ENCODE measurements around the gene RFTN2. TPM values are rescaled to one million over a fixed set of nuclear protein-coding genes. Genes with fewer than 3 reads are reported as not detected.
"Not testable (repeated sequence)": the region's sequence is repeated elsewhere in the genome, so short reads cannot be mapped to it uniquely, and the experiment has no call there.

RFTN2 gene, protein sequence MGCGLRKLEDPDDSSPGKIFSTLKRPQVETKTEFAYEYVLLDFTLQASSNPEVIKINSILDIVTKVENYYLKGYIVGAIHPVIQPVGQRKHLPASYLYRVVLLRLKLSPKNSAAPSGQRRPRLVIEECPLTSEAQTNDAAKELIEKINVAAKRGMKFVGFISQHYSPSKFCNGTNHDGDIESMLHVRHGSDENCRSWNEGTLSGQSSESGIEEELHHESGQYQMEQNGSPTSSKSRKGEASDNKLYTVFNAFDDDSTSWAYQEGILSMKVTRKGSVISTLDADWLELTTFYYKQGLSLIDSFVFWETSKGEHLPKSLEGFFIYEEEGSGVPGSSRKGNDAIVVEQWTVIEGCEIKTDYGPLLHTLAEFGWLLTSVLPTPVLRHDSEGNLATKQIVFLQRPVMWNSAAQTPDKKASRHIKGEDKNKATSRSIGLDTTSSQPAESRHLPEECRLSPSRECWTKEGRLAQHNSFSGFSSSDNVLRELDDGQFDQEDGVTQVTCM
- not detected for total RNA-seq

GRCh38 chr2:197675246-197675645 is at the start of gene RFTN2:
Gene RFTN2 (minus strand): TSS chr2:197675587. CDS start chr2:197675458, 129 bp downstream.
- POLR2A ChIA-PET, result no interaction called here
- CTCF ChIA-PET, result no interaction called here

- CTCF ChIA-PET, result no interaction called here
- POLR2A ChIA-PET, result no interaction called here
Measured at GRCh38 chr2:197717863-197718262, 42.5 kb upstream of the RFTN2 start.

GRCh38 chr2:197713271-197713670 is 37.9 kb upstream of the RFTN2 start:
- CTCF ChIA-PET, result no interaction called here
- POLR2A ChIA-PET, result no interaction called here

DNA sequence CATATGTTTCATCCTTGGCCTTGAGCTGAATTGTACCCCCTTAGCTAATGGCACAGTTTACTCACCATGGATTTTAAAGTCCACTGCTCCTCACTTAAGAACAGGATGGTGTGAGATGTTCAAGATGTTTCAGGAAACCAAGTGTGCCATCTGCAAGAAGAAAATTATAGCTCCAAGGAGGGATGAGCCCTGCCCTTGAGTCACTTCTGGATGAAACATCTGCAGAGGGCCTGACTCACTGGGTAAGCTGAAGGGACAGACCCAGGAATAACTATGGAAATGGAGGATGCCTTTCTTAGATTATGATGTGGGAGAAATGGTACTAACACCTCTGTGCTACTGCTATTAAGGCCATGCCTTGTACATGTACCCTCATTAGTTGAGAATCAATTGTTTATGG is 36.2 kb upstream of the RFTN2 start:
- ChIA-PET POLR2A (no interaction called here), CTCF (no interaction called here)

DNA sequence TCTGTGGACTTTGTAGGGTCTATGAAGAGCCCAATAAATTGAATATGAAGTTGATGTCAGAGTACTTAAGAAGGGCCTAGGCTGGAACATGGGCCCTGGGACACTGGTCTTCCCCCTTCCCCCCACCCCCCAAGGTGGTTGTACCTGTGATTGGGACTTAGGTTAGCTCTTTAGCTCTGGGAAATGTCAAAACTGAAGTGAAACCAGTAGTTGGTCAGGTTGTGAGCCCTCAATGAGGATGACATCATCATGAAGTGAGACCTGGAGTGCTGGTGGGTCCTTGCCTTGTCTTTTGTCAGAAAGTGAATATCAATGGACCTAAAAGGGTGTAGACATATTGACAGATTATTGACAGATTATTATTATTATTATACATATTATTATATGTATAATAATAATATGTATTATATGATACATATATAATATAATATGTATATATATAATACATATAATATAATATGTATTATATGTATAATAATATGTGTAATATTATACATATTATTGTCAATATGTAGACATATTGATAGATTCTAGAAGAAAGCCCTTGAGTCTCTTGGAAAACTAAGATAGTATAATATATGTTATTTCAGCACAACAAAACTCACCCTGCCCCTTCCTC is 35.1 kb upstream of the RFTN2 start:
- CTCF ChIA-PET, result no interaction called here
- POLR2A ChIA-PET, result no interaction called here

GRCh38 chr2:197709140-197709539 is 33.8 kb upstream of the RFTN2 start:
- CTCF ChIA-PET, result interaction anchor here (0.7 kb wide), 1 partner anchor 35 kb away, joined by 3 read pairs; no protein-coding TSS in a partner anchor
- POLR2A ChIA-PET, result not testable (repeated sequence)

DNA sequence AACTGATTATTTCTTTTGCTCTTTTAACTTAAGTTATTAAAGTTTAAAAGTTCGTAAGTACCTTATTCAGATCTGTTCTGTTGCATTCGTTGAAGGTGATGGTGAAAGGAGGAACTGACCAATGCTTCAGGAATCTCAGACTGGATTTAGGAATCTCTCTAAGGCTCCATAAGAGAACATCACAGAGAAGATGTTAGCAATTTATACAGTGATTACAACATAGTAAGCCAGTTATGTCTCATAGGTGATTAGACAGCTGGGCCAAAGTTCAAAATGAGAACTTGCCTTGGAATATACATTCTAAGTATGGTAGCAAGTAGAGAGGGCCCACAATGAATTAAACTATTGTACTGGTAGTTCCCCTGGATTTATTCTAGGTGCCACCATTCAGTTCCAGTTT is 32.9 kb upstream of the RFTN2 start:
- POLR2A ChIA-PET, result no interaction called here

GRCh38 chr2:197707316-197708213 is 32.2 kb upstream of the RFTN2 start:
- POLR2A ChIA-PET, result no interaction called here
- CTCF ChIA-PET, result no interaction called here

More for the DNA sequence above, 32.9 kb upstream of the RFTN2 start:
- CTCF ChIA-PET, result no interaction called here

- ChIA-PET POLR2A (no interaction called here), CTCF (interaction anchor here (1.5 kb wide), 1 partner anchor 72 kb away, joined by 6 read pairs; no protein-coding TSS in a partner anchor)
Measured at GRCh38 chr2:197706839-197707207, 31.4 kb upstream of the RFTN2 start.

- CTCF ChIA-PET, result interaction anchor here (0.6 to 1.5 kb wide), 2 partner anchors 26 to 73 kb away, joined by 4 to 6 read pairs; no protein-coding TSS in a partner anchor
- POLR2A ChIA-PET, result interaction anchor here (0.6 to 1.5 kb wide), 3 partner anchors 190 to 271 kb away, joined by 3 to 7 read pairs (median 5); partner anchors contain the start of genes HSPD1, HSPE1, MOB4 and SF3B1
Measured at GRCh38 chr2:197705912-197706838, 30.8 kb upstream of the RFTN2 start.

- POLR2A ChIA-PET, result interaction anchor here (0.6 to 1.5 kb wide), 5 partner anchors 189 to 270 kb away, joined by 3 to 9 read pairs (median 5); partner anchors contain the start of genes COQ10B, HSPD1, HSPE1 and MOB4
- CTCF ChIA-PET, result interaction anchor here (0.6 to 1.5 kb wide), 3 partner anchors 25 to 189 kb away, joined by 3 to 6 read pairs (median 4); partner anchors contain the start of gene MOB4
Measured at GRCh38 chr2:197705121-197705911, 29.9 kb upstream of the RFTN2 start, which contains the start of gene MARS2. Gene MARS2 (plus strand): TSS chr2:197705369. CDS start chr2:197705406, 37 bp downstream.

DNA sequence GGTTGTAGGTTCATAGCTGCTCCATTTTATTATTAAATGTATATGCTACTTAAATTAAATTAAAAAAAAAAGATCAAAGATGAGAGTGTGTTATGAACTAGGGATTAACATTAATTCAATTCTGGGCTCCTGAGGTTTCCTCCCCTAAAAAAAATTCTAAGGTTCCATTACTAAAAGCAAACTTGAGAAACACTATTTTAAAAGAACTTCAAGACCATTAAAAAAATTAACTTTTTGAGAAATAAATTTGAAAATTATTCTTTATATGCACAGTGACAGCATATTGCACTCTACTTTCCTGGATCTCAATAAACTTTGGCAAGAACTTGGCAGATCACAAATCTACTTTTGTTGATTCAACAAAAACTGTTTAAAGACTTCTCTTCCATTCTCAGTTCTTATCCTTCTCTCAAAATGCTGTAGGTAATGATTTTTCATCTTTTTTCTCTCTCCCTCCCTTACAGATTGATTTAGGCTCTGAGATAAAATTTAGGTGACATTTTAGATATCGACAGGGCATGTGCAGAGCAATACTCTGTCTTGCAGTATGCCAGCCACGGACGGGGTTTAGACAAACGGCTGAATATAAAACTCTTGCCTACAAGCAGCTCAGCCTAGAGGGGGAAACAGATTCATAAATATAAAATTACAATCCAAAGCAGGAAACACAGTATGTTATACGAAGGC is 29.2 kb upstream of the RFTN2 start:
- ChIA-PET CTCF (interaction anchor here (1.3 kb wide), 1 partner anchor 188 kb away, joined by 3 read pairs; the partner anchor contains the start of gene MOB4), POLR2A (interaction anchor here (0.6 to 1.5 kb wide), 5 partner anchors 188 to 270 kb away, joined by 3 to 9 read pairs (median 5); partner anchors contain the start of genes COQ10B, HSPD1, HSPE1 and MOB4)

DNA sequence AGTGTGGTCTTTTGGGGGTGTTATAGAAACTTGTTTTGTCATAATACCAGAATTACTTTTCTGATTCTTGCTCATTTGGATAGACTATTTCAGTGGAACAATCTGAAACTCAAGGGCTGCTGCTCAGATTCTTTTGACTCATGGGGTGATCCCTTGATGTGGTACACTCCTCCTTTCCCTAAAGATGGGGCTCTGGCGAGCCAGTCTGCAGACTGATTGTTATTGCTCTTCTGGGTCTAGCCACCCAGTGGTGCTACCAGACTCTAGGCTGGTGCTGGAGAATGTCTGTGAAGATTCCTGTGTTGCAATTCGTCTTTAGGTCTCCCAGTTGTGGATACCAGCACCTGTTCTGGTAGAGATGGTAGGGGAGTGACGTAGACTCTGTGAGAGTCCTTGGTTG is 25.6 kb upstream of the RFTN2 start:
- POLR2A ChIA-PET, result no interaction called here
- CTCF ChIA-PET, result no interaction called here

- POLR2A ChIA-PET, result not testable (repeated sequence)
Measured at GRCh38 chr2:197699724-197700123, 24.3 kb upstream of the RFTN2 start.

DNA sequence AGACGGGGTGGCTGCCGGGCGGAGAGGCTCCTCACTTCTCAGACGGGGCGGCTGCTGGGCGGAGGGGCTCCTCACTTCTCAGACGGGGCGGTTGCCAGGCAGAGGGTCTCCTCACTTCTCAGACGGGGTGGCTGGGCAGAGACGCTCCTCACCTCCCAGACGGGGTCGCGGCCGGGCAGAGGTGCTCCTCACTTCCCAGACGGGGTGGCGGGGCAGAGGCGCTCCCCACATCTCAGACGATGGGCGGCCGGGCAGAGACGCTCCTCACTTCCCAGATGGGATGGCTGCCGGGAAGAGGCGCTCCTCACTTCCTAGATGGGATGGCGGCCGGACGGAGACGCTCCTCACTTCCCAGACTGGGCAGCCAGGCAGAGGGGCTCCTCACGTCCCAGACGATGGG is 21.2 kb upstream of the RFTN2 start:
- CTCF ChIA-PET, POLR2A ChIA-PET: not testable (repeated sequence)

More at GRCh38 chr2:197699724-197700123, 24.3 kb upstream of the RFTN2 start:
- CTCF ChIA-PET, result not testable (repeated sequence)

GRCh38 chr2:197695971-197696370 is 20.6 kb upstream of the RFTN2 start:
- POLR2A ChIA-PET, CTCF ChIA-PET: not testable (repeated sequence)

GRCh38 chr2:197695206-197695605 is 19.8 kb upstream of the RFTN2 start:
- CTCF ChIA-PET, POLR2A ChIA-PET: not testable (repeated sequence)
